GM23248 (cell line): ENCODE results near the gene ANKRD11.

ENCODE experiments used
- EZH2 ChIP-seq: fragments of 200-600 bp; sonication (generic); IDR thresholded peaks from 2 replicates; pipeline ENCODE4 v1.6.1; 2018; ENCODE audit warnings: antibody characterized with exemption, mild to moderate bottlenecking; ENCODE audit not compliant: insufficient read depth, poor library complexity, severe bottlenecking
- EZH2phosphoT487 ChIP-seq: fragments of 200-600 bp; sonication (generic); IDR thresholded peaks from 2 replicates; pipeline ENCODE4 v1.6.1; 2018; ENCODE audit warnings: antibody characterized with exemption, moderate library complexity, mild to moderate bottlenecking, low read depth; ENCODE audit not compliant: insufficient read depth

- TF ChIP-seq EZH2 (no peak), EZH2phosphoT487 (no peak)
These were observed 173.7 kb downstream of the ANKRD11 start for GRCh38 chr16:89316701-89317100.
